Measurements from ENCODE around the gene GALNT8.

Gene GALNT8

GRCh38 chr12:4802841-4803240 is 82.6 kb downstream of the GALNT8 start:
- DNase-seq: no peak

- no peak for DNase-seq
Measured at GRCh38 chr12:4806439-4807115, 86.4 kb downstream of the GALNT8 start.

- no peak for DNase-seq
Measured at GRCh38 chr12:4807116-4807783, 87.0 kb downstream of the GALNT8 start.

- no peak for DNase-seq
Measured at GRCh38 chr12:4807813-4808212, 87.6 kb downstream of the GALNT8 start.

GRCh38 chr12:4809013-4809448 is 88.8 kb downstream of the GALNT8 start:
- no peak for DNase-seq

- DNase-seq: no peak
Measured at GRCh38 chr12:4809449-4810218, 89.4 kb downstream of the GALNT8 start.

GRCh38 chr12:4810219-4810671 is 90.0 kb downstream of the GALNT8 start:
- DNase-seq: no peak

- no peak for DNase-seq
Measured at GRCh38 chr12:4812624-4813327, 92.6 kb downstream of the GALNT8 start.

GRCh38 chr12:4813741-4814140 is 93.5 kb downstream of the GALNT8 start:
- no peak for DNase-seq

GRCh38 chr12:4814485-4814884 is 94.3 kb downstream of the GALNT8 start:
- no peak for DNase-seq

GRCh38 chr12:4816744-4817525 is 96.7 kb downstream of the GALNT8 start:
- no peak for DNase-seq

GRCh38 chr12:4817880-4818279 is 97.7 kb downstream of the GALNT8 start:
- DNase-seq: no peak

- no peak for DNase-seq
Measured at GRCh38 chr12:4819654-4820053, 99.5 kb downstream of the GALNT8 start.

GRCh38 chr12:4820971-4821370 is 100.8 kb downstream of the GALNT8 start:
- no peak for DNase-seq
